Activated effector memory CD4-positive, alpha-beta T cell treated with Interleukin-2 at 50 U/mL for 16 hours (primary cell): ENCODE measurements around the gene TMPRSS9.
"Not testable (repeated sequence)": the region's sequence is repeated elsewhere in the genome, so short reads cannot be mapped to it uniquely, and the experiment has no call there.

Experiments
- DNase-seq: peaks from one replicate; pipeline ENCODE4 v3.0.0-alpha.2; 2020

Gene TMPRSS9

DNA sequence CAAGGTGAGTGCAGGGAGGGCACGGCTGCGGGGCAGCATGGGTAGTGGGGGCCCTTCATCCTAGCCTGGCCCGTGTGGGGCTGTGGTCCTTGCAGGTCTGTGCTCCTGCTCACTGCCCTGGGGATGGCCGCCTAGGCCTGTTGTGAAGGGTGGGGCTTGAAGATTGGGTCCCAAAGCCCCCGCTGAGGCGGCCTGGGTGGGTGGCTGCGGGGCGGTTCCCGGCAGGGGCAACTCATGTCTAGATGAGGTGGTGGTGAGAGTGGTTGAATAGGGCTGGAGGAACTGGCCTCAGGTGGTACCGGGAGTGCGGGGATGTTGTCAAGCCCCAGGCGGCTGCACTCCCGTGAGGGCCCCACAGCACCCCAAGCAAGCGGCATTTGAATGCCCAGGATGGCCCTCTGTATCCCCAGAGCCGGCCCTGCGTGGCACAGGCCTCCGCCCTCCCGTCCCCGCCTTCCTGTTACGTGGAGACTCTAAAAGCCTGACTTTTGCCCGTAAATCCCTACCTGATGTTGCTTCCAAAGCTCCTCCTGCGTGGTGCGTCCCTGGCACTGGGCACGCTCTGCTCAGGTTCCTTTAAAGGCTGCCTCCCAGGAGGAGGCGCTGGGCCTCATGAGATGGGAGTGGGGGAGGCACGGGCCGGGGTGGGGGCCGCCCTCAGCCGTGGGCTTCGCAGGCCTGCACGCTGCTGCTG, 16.6 kb upstream of the TMPRSS9 start:
- DNase-seq: no peak

DNA sequence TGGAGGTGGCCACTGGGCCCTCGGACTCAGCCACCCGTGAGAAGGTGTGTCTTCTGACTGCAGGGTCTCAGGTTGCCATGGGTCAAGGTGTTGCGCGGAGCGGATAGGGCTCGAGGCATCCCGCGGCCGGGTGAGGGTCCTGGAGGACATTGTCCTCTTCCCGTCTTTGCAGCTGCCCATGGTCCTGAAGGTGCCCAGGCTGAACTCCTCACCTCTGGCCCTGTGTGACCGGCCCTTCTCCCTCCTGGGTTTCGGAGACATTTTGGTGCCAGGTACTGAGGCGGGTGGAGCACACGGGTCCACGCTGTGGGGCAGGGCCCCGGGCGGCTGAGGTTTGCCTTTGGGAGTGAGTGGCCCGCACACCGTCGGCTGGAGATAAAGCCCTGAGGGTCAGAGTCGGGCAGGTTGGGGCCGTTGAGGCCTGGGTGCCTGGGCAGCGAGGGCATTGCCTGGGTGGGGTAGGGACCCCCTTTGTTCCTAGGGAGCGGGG, 15.6 kb upstream of the TMPRSS9 start:
- no peak for DNase-seq

DNA sequence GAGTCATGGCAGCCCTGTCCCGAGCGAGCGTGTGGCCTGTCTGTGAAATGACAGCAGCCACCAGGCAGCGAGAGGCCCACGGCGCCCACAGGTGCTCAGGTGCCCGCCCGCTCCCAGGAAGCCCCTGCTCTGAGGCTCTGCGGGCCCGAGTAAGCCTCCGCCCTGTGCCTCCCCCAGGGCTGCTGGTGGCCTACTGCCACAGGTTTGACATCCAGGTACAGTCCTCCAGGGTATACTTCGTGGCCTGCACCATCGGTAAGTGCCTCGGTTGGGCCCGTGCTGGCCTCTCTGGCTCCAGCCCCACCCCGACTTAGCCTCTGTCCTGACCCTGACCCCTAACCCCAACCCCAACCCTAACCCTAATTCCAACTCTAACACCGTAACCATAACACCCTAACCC, 15.0 kb upstream of the TMPRSS9 start:
- DNase-seq: no peak

DNA sequence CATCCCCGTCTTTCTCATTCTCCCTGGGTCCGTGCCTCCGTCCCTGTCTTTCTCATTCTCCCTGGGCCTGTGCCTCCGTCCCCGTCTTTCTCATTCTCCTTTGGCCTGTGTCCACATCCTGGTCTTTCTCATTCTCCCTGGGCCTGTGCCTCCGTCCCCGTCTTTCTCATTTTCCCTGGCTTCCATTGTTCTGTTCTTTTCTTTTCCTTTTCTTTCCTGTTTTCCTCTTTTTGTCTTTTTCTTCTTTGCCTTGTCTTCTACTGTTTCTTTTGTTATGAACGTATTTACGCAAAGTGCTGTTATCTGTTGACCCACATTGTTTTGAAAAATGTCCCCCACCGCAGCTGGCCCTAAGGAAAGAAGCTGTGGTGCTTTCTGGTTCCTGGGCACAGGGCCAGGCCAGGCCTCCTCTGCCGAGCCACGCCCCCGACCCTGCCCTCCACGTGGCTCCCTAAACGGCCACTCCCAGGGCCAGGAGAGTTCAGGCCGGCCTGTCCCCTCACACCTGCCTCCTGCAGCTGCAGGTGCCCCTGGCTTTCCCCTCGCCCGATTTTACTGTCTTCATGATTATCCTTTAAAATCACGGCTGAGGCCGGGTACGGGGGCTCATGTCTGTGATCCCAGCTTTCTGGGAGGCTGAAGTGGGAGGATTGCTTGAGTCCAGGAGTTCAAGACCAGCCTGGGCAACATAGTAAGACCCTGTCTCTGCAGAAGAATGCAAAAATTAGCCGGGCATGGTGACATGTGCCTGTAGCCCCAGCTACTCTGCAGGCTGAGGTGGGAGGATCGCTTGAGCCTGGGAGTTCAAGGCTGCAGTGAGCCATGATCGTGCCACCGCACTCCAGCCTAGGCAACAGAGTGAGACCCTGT, 14.0 kb upstream of the TMPRSS9 start:
- no peak for DNase-seq

DNA sequence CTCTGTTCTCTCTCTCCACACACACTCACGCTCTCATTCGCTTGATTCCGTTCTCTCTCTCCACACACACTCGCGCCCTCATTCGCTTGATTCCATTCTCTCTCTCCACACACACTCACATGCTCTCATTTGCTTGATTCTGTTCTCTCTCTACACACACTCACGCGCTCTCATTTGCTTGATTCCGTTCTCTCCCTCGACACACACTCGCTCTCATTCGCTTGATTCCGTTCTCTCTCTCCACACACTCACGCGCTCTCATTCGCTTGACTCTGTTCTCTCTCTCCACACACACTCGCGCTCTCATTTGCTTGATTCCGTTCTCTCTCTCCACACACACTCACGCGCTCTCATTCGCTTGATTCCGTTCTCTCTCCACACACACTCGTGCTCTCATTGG, 10.2 kb upstream of the TMPRSS9 start:
- not testable (repeated sequence) for DNase-seq

DNA sequence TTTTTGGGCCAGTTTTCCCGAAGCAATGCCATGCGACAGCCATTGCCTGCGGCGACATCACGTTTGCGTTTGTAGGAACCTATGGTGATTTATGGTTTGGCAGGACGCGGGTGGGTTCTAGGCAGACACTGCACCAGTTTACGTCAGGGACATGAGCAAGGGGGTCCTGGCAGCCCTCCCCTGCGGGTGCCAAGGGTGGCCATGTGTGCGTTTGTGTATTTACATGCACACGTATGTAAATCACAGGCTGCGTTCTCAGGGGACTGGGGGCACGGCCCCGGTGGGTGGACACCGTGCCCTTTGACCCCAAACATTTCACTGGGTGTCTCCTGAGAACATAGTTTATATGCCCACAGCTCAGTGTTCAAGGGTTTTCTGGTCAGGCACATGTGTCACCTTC, 9.4 kb upstream of the TMPRSS9 start:
- no peak for DNase-seq

DNA sequence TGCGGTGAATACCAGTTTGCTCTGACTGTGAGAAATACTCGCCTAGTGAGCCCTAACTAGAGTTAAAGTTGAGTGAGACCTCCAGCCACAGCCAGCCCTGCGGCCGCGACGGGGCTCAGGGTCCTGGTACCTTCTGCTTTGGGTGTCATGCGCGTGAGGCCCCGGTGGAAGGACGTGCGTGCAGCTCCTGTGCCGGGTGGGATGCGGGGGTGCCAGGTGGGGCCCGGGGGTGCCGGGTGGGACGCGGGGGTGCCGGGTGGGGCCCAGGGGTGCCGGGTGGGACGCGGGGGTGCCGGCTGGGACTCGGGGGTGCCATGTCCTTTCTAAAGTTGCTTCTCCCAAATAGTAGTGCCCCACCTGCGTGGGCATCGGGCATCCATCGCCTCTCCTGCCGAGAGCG, 8.5 kb upstream of the TMPRSS9 start:
- no peak for DNase-seq

DNA sequence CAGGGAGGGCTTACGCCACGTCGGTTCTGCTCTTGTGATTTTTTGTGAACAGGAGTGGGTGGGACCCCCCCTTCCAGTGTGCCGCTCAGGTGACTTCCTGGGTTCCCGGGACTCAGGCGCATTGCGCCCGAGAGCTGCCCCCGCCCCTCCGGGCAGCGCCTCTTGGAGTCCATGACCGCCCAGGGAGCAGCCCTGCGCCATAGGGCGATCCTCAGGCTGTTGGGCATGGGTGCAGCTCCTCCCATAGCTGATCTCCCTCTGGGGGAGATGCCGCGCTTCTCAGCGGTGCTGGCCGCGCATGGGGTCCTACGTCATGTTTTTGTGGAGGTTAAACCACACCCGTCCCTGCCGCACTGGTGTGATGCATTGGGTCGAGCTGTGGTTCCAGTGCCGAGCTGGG, 7.9 kb upstream of the TMPRSS9 start:
- no peak for DNase-seq

DNA sequence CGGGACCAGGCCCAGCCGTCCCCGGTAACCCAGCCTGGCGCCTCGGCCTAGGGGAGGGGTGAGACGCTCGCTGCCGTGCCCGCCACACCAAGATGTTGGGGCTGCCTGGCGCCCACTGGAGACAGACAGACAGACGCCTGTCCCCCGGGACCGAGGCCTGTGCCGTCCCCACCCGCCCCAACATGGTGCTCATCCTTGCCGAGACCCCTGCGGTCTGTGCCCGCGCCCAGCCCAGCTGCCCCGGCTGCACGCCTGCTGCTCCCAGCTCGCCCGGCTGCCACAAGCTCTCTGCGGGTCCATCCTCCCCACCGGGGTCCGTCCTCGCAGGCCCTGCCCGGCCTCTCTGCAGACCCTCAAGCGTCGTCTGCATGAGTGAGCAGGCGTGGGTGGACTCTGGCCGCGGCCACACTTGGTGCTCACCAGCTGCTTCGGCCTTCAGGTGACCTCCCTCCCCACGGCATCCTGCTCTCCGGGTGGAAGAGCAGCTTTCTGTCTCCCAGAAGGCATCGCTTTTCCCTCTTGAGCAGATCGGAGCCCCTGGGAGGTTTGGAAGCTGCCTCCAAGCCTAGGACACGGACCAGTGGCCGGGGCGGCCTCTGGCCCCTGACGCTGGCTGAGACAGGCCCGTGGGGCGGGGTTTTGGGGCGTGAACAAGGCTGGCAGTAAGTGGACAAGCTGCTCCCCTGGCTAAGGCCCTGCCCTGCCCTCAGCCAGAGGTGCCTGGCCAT, 6.7 kb upstream of the TMPRSS9 start:
- DNase-seq: no peak

DNA sequence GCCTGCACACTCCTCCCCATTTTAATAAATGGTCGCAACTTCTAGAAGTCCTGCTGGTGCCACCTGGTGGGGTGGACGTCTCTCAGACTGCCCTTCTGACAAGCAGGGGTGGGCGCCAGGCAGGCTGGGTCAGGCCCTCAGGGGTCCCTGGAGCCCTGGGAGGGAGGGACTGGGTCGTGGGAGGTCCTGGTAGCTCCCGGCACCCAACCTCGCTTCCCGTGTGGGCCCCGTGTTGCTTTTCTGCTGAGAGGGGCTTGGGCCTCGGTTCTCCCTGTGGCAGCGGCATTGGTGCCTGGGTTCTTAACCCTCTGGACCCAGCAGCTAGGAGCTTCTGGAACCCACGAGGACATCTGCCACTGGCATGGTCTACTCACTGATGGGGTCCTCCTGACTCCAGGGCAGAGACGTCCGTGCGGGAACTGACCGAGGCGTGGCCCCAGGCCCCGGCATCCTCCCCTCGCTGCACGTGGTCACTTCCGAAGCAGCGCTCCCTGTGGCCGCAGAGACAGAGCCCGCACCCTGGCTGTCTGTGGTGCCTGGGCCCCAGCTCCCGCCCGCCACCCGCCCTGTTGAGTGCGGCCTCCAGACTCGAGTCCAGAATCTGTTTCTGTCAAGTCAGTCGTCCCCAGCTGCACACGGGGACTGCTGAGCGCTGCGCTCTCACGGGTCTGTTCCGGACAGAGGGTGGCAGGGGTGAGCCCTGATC, 6.0 kb upstream of the TMPRSS9 start:
- DNase-seq: no peak

DNA sequence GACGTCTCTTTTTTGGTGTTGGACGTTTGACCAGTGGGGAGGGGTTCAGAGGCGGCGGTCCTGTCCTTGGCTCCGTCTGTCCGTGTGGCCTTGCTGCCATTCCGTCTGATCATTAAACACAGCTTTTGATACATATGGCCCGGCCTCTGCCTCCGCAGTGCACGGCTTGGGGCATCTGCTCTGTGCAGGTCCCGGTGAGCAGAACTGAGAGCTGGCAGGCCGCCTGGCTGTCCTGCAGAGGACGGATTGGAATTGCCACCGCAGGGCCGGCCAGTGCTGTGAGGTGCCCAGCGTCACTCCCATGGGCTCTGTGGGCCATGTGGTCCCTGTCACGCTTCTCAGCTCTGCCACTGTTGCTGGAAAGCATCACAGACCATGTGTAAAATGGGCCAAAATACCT, 5.4 kb upstream of the TMPRSS9 start:
- no peak for DNase-seq

DNA sequence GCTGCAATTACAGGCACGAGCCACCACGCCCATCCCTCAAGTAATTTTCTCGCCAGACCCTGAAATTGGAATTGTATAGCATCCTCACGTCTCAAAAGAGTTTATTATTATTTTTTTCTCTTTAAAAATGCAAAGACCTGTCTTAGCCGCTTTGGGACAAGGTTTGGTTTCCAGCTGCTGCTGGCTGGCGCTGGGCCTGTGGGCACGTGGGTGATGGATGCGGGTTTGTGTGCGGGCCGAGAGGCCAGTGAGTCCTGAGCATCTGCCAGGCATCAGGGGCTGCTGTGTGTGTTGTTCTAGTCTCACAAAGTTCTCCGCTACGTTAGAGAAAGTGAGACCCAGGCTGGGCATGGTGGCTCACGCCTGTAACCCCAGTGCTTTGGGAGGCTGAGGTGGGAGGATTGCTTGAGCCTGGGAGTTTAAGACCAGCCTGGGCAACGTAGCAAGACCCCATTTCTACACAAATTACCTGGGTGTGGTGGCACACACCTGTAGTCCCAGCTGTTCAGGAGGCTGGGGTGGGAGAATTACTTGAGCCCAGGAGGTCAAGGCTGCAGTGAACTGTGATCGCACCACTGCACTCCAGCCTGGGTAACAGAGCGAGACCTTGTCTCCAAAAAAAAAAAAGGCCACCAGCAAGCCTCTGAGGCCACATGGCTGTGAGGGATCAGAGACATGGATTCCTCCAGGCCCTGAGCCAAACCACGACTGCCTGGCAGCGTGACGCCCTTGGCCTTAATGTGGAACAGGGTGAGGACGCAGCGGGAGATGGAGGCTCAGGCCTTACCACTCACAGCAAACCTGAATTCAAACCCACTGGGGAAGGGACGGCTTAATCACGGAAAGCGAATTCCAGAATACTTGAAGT, 4.7 kb upstream of the TMPRSS9 start:
- DNase-seq: no peak

DNA sequence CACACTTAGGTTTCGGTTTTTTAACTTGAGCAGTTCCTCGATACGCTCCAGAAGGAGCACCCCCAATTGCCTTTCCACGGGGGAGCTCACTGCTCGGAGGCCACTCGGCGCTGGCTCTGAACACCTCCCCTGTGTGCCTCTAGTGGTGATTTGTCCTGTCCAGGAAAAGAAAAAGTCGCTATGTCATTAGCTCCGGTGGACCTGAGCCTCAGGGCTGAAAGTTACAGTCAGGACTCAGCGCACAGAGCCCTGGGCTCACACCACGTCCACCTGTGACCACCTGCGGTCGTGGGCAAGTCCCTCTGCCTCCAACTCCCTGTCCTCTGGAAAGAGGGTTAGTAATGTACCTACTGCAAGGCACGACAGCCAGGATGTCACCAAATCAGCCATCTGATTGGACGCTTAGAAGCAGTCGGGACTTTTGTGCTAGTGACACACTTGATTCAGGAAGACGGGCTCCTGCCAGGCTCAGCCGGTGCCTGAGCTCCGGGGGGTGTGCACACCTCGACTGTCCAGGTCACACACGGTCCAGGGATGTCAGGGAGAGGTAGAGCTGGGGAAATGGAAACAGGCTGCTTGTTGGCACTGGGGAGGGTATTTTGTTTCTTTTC, 3.9 kb upstream of the TMPRSS9 start:
- no peak for DNase-seq

DNA sequence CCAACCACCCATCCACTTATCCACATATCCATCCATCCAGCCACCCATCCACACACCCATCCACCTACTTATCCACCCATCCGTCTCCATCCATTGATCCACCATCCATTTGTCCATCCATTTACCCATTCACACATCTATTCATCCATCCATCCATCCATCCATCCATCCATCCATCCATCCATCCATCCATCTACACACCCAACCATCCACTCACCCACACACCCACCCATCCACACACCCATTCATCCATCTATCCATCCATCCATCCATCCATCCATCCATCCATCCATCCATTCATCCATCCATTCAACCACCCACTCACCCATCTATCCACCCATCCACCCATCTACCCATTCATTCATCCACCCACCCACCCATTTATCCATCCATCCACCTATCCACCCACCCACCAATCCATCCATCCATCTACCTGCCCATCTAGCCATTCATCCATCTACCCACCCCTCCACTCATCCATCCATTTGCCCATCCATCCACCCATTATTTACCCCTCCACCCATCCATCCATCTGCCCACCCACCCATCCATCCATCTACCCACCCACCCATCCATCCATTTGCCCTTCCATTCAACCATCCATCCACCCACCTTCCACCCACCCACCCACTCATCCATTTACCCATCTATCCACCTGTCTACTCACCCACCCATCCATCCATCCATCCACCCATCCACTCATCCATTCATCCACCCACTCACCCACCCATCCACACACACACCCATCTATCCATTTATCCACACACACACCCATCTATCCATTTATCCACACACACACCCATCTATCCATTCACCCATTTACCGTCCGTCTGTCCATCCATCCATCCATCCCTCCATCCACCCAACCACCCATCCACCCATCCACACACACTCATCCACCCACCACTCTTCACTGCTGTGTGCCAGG, 2.5 kb upstream of the TMPRSS9 start:
- DNase-seq: no peak

DNA sequence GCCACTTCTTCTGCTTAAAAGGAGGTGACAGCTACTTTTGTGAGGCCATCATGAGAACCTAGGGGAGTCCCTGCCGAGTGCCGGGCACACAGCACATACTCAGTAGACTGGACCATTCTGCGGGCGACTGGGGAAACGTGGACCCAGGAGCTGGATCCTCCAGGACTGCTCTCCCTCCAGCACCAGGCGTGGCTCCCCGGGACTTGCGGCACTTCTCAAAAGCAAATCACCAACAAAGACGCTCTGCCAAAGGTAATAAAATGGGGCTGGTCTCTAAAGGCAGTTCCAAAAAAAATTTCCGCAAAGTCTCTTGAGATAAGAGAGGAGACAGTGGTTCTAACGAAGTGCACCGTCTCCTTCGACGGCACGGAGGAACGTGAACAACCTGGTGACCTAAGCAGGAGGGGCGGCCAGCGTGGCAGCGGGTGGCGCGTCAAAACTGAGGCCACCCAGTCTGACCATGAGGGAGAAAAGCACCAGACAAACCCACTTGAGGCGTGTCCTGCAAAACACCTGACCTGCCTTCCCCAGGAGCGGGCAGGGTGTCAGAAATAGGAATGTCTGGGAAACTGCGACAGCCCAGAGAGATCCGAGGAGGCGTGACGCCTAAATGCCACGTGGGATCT, 1.4 kb upstream of the TMPRSS9 start:
- no peak for DNase-seq

DNA sequence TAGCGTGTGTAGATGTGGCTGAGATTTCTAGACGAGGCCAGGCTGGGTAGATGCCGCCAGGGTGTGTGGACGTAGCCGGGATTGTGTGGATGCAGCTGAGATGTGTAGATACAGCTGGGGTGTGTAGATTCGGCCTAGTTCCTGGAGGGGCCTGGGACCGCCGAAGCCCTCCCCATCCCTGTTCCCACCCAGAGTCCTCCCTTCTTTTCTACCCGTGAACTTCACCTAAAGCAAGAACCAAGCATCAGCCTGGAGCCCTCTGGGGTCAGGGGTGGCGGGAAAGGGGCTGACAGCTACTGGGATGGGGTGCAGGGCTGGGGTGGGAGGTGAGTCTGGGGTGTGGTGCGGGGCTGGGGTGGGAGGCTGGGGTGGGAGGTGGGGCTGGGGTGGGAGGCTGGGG, 768 bp downstream of the TMPRSS9 start:
- DNase-seq: no peak

DNA sequence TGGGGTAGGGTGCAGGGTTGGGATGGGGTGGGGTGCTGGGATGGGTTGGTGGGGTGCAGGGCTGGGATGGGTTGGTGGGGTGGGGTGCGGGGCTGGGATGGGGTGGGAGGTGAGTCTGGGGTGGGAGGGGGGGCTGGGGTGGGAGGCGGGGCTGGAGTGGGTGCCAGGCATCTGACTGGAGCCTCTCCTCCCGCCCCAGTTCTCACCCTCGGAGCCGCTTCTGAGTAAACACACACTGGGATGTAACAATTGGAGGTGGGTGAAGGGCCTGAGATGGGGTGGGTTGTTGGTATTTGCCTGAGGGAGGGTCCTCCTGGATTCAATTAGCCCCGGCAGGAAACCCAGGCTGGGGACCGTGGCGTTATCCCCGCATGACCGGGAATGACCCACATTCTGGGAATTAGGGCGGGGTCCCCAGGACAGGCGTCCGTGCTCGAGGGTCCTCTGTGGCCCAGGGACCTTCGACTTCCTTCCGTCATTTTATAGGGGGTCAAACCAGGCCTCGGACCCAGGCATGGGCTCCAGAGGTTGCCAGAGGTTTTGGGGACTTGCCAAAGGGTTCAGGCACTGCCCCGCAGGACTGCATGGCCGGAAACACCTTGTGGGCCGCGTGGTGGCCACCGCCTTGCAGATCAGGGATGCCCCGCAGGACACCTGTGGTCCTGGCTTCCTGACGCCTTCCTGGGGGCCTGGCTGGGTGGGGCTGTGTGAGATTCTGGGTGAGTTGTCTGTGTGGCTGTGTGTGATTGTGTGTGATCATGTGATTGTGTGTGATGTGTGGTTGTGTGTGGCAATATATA, 1.4 kb downstream of the TMPRSS9 start:
- DNase-seq: no peak

DNA sequence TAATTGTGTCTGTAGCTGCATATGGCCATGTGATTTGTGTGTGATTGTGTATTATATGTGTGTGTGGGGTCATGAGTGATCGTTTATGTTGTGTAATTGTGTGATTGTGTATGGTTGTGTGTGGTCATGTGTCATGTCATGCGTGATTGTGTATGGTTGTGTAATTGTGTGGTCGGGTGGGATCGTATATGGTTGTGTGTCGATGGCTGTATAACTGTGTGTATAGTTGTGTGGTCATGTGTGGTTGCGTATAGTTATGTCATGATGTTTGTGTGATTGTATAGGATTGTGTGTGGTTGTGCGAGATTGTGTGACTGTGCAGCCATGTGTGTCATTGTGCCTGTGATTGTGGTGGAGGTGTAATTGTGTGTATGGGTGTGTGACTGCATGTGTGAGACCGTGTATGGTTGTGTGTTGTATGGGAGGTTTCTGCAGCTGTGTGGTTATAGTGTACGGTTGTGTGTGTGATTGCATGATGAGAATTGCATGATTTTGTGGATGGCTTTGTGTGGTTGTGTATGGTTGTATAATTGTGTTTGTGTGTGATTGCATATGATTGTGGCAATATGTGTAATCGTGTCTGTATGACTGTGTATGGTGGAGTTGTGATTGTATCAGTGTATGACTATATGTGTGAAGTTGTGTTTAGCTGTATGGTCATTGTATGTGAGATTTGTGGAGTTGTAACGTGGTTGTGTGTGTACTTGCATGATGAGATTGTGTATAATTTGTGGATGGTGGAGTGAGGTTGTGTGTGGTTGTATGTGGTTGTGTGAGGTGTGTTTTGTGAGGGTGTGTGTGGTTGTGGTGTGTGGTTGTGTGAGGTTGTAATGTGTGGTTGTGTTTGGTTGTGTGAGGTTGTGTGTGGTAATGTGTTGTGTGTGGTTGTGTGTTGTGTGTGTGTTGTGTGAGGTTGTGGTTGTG, 2.2 kb downstream of the TMPRSS9 start:
- DNase-seq: no peak
